Measurements from ENCODE around the gene GRIK1.

The GRIK1 gene

GRCh38 chr21:29671728-29672127 is 268.1 kb downstream of the GRIK1 start:
- no peak for DNase-seq (ENCODE audit: low read depth in 2 of 2)

GRCh38 chr21:29670228-29670627 is 269.6 kb downstream of the GRIK1 start:
- no peak for DNase-seq (ENCODE audit: low read depth in 2 of 2)

DNA sequence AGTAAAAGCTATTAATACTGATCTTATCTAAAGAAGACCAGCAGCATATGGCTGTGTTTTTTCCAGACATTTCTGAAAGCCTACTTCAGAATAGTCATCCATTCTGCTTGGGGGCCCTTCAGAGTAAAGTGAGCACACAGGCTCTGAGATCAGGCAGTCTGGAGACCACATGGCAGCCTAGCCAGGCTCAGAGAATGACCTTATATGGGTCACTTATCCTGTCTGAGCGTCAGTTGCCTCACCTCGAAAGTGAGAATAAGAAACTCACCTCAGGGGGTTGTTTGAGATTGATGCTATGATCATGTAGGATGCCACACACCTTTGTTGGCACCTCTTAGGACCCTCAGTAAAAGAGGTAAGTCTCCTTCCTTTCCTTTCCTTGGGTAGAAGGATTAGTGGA is 270.4 kb downstream of the GRIK1 start:
- no peak for DNase-seq (ENCODE audit: low read depth in 2 of 2)

- no peak for DNase-seq (ENCODE audit: low read depth in 2 of 2)
Observed at GRCh38 chr21:29667651-29668050, 272.1 kb downstream of the GRIK1 start.

DNA sequence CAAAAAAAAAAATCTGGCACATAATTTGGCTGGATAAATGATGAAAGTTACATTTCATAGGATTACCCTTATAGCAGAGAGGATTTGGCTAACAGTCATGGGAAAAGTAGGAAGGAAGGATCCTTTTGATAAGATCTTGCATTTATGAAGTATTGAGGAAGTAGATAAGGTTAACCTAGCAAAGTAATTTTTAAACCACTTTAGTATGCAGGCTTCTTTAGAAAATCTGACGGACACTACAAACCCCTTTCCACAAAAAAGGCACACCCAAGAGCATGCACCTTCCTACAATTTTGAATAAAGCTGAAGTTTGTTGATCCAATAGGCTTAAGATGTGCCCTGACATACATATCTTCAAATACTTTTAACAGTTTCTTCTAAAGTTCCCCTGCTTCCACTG is 275.2 kb downstream of the GRIK1 start:
- no peak for DNase-seq (ENCODE audit: low read depth in 2 of 2)

DNA sequence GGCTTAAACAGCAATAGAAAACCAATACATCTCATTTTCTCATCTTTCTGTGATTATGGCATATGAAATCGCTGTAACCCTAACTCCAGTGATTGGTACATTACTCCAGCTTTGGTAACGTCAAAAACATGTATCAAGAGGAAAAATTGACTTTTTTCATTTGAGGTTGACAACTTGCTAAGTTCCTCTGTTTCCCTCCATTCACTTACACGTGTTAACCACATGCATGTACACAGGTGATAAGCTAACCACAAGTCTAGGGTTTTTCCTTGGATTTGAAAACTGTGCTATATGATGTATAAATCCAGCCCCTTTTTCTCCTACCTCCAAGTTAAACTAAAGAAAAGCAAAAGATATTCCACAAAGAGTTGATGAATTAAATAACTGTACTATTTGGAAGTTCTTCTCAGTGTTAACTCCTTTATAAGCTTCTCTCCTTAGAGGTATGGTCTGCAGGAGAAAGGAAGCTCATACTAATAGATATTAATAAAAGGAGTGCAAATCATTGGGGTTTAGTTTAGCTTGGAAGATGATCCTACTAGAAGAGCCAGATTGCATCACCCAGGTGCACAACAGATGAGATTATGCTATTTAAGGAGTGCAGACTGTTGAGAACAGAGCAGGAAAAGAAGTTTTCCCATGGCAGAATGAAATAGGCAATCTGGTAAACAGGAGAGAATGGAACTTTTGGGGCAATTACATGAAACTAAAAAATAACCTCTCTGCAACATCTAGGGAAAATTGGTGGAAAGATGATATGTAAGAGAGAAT is 277.9 kb downstream of the GRIK1 start:
- no peak for DNase-seq (ENCODE audit: low read depth in 2 of 2)

GRCh38 chr21:29660047-29660720 is 279.6 kb downstream of the GRIK1 start:
- DNase-seq (ENCODE audit: low read depth in 2 of 2), result no peak

DNA sequence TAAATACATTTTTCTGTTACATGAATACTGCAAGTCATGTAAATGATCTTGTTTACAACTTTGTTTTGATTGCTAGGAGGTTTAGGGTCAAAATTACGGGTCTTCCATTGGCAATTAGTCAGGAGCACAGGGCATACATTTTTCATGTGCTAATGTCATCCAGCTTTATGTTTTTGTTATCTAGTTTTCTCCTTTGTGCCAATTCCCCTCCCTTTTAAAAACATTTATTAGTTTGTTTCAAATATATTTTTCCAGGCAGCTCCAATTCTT is 280.9 kb downstream of the GRIK1 start:
- no peak for DNase-seq (ENCODE audit: low read depth in 2 of 2)

- no peak for DNase-seq (ENCODE audit: low read depth in 2 of 2)
Observed at GRCh38 chr21:29658177-29658933, 281.4 kb downstream of the GRIK1 start.

DNA sequence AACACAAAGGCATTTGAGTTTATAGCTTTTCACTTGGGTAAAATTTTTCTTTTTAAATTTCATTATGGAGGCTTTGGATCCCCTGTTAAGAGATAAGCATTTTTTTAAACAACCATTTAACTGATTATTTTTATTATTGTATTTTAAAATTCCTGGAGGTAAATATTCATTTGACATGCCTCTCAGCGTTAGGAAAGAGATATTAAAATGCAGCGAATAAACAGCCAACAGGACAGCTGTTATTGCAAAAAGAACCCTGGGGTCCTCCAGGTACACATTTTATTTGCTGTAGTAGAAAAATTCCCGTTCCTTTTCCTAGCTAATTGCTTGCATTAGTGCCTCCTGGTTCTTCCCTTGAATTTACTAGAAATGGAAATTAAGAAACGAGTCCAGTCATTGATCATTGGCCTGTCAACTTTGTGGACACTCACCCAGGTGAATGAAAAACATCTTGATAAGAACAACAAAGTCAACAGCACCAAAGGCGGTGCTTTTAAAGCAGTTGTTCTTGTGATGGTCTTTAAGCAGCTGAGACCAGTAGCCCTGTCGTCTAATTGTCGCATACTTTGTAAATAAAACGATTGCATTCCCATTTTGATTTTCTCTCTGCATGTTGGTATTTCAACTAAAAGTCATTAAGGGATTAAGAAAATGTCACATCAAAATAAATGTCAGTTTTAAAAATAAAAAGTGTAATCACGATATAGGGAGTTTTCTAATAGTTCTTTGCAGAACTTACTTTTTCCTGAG is 282.4 kb downstream of the GRIK1 start:
- no peak for DNase-seq (ENCODE audit: low read depth in 2 of 2)

DNA sequence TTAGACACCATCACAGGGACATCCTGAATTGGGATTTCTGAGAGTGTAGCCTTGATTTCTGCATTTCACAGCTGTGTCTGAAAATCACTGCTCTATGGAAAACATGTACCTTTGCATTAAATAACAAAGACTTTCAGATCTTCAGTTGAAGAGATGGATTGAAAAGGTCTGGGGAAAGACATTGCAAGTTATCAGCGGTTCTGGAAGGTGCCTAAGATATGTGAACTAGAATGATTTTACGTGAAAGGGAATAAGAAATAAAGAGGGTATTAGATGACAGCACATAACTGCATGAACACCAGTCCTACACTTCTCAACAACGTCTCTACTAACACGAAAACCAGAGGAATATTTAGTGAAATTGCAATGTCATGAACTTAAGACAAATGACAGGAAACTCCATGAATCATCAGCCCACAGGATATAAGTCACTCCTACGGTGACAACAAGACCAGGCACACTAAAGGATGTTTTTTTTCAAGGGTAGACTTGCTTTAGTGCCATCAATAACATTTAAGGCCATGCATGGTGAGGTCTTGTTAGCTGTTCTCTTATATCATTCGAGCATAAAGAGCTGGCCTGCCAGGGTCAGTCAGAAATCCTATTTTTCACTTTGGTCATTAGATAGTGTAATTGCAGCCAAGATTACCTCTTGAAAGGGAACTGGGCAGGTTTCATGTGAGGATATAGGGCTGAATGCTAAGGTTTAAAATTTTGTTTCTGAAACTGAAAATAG is 283.1 kb downstream of the GRIK1 start:
- no peak for DNase-seq (ENCODE audit: low read depth in 2 of 2)

- no peak for DNase-seq (ENCODE audit: low read depth in 2 of 2)
Observed at GRCh38 chr21:29655577-29655976, 284.2 kb downstream of the GRIK1 start.

GRCh38 chr21:29654855-29655254 is 284.9 kb downstream of the GRIK1 start:
- no peak for DNase-seq (ENCODE audit: low read depth in 2 of 2)

DNA sequence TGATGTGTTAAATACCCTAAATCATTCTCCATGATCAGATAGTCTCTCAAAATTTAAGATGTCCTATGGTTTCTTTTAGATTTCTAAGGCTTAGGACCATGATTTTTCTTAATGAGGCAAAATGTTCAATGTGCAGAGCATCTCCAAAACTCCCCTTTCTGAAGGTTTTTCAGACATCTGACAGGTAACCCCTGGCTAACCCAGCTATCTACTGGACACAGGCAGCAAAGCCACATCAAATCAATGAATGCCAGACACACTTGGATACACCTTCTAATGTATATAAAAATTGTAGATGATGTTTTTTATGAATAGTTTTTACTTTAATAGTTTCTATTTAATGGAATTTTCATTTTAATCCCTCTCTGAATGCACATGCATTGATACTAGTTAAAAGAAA is 285.6 kb downstream of the GRIK1 start:
- no peak for DNase-seq (ENCODE audit: low read depth in 2 of 2)

- DNase-seq (ENCODE audit: low read depth in 2 of 2), result no peak
Observed at GRCh38 chr21:29650523-29651022, 289.2 kb downstream of the GRIK1 start.

DNA sequence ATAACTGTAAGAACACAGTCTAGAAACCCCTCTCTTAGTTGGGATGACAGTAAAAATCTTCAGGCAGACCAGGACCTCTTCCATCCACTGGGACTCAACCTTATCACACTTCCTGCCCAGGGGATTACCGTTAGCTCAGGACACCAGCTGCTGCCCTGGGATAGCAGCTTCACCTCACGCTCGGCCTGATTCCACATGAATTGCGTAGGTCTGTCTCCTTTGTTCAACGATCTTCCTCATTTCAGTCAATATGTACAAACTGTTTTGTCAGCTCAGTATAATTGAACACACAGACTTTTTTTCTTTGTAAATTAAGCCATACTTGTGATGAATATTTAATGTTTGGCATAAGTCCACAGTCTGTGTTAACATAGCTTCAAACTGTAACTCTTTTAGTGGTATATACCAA is 290.4 kb downstream of the GRIK1 start:
- no peak for DNase-seq (ENCODE audit: low read depth in 2 of 2)

- DNase-seq (ENCODE audit: low read depth in 2 of 2), result no peak
Observed at GRCh38 chr21:29648710-29649240, 291.0 kb downstream of the GRIK1 start.

DNA sequence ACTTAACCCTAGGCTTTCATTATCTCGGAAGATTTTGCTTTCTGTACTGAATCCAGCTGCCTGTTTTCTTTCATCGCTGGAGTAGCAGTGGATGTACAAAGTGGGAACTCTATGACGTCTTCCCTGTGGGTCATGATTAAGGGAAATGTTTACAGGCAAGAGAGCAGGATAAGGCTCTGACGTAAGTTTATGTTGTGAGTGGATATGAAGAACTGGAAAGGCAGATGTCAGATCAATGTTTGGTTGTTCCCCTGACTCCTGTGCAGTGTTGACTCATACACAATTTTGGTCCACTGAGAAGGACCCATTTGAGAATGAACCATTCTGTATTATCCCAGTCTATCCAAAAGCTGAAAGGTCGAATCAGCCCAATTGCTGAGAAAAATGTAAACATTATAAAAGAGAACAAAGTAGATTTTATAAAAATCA is 292.4 kb downstream of the GRIK1 start:
- DNase-seq (ENCODE audit: low read depth in 2 of 2), result no peak

- DNase-seq (ENCODE audit: low read depth in 2 of 2), result no peak
Observed at GRCh38 chr21:29645666-29646553, 293.9 kb downstream of the GRIK1 start.

DNA sequence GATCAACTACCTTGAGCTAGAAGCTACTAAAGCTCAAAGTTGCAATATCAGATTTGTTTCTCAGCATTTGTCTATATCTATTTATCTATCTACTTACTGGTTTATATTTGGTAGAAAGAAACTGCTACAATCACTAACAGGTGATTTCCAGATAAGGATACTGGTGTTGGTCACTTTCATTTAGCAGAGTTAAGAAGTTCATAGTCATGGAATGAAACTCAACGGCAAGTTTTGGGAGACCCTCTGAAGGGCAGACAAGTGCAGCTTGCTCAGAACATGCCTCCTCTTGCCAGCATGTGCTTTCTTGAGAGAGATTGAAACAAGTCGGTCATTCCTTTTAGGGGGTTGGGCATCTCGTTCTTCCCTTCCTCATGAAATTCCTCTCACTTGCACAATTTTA is 296.5 kb downstream of the GRIK1 start:
- DNase-seq (ENCODE audit: low read depth in 2 of 2), result no peak

Measured in stimulated activated CD8-positive, alpha-beta memory T cell treated with anti-CD3 and anti-CD28 coated beads, Interleukin-2, amount 100 ng/mL, for 1 hour (primary cell).